HG03175 (cell line): ENCODE results near the gene UMODL1.
"Not testable (repeated sequence)": the region's sequence is repeated elsewhere in the genome, so short reads cannot be mapped to it uniquely, and the experiment has no call there.

Experiments used
- ATAC-seq: cut with Tn5 transposase; IDR thresholded peaks from one replicate; pipeline ENCODE4 v1.9.1; 2021; ENCODE audit warnings: mild to moderate bottlenecking, moderate library complexity; ENCODE audit not compliant: unreplicated experiment

UMODL1 gene

GRCh38 chr21:42077685-42078238 lies 6.6 kb downstream of the UMODL1 start:
- ATAC-seq, result peak; percentile 92

DNA sequence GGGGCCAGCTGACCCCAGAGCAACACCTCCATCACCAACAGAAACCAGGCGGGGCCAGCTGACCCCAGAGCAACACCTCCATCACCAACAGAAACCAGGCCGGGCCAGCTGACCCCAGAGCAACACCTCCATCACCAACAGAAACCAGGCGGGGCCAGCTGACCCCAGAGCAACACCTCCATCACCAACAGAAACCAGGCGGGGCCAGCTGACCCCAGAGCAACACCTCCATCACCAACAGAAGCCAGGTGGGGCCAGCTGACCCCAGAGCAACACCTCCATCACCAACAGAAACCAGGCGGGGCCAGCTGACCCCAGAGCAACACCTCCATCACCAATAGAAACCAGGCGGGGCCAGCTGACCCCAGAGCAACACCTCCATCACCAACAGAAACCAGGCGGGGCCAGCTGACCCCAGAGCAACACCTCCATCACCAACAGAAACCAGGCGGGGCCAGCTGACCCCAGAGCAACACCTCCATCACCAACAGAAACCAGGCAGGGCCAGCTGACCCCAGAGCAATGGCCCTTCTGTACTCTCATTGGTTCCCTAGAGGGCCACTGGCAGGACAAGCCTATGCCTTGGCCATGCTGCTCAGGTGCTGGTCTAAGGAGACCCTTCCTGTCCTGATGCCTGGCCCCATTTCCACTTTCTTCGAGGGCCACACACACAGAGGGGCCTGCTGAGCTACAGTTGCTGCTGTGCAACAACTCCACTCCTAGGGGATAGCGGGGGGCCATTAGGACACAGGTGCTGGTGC lies 7.3 kb downstream of the UMODL1 start:
- ATAC-seq, result not testable (repeated sequence)

GRCh38 chr21:42079008-42079938 lies 8.2 kb downstream of the UMODL1 start:
- no peak for ATAC-seq

DNA sequence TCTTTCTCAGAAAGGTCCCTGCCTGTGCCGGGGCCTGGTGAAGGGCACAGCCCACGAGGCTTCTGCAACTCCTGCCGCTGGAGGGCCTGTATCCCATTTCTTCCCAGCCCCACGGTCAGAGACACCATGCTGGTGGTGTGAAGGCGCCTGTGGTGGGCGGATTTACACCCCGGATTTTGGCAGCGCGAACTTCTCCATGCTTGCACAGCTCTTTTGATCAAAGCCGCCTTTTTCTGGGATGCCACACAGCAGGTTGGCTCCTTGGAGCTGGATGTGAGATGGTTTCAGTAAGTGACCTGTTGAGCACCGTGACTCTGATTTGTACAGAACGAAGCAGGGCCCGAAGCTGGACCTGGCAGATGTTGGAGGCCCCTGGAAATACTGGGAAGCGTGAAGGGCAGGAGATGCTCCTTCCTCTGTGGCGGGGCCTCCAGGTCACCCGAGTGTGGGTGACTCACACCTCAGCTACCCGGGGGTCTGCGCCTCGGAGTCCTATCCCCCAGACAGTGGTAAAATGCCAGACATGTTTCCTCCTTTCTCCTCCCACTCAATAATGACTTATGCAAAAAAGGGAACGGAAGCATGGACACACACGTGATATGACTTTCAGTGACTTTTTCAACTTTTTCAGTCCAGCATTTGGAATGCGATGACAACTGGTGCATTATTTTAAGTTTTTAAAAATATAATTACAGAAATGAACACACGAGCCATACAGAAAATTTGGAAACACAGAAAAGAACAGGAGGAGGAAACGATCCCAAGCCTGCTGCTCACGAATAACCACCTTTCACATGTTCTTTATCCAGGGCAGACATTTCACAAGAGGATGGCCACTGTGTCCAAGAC lies 9.0 kb downstream of the UMODL1 start:
- ATAC-seq, result no peak

GRCh38 chr21:42080788-42081083 lies 9.6 kb downstream of the UMODL1 start:
- no peak for ATAC-seq

DNA sequence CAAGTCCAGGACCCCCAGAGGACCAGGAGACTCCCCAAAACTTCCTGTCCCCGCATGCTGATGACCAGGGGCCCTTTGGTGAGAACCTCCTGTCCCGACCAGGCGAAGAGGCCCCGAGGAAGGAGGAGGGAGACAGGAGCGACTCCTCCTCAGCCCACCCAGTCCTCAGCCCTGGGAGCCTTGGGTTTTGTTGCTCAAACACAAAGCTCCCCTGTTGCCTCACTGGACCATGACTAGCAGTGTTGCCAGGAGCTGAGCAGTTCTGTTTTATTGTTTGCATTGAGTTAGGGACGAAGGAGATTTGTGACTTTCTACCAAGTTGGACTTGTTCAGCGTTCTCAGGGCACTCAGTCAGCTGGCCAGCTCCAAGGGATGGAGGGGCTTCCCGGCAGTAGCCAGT lies 10.0 kb downstream of the UMODL1 start:
- ATAC-seq, result no peak

DNA sequence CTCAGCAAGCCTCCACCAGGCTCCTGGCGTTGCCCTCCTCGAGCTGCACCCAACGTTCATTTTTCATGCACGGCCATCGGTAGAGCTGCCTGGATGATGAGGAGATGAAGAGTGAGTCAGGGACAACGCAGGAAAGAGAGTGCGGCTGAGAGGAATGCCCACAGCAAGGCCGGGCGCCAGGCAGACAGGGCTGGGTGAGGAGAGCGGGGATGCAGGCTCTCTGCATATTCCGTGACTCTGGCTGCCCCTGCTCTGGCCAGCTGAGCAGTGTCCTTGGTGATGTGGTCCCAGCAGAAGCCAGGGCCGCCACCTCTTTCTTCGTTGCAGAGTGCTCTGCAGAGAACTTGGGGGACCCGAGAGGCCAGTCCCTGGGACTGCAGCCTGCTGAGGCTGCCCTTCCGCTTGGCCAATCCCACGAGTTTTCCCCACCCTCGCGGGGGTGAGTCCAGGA lies 10.8 kb downstream of the UMODL1 start:
- ATAC-seq, result no peak

DNA sequence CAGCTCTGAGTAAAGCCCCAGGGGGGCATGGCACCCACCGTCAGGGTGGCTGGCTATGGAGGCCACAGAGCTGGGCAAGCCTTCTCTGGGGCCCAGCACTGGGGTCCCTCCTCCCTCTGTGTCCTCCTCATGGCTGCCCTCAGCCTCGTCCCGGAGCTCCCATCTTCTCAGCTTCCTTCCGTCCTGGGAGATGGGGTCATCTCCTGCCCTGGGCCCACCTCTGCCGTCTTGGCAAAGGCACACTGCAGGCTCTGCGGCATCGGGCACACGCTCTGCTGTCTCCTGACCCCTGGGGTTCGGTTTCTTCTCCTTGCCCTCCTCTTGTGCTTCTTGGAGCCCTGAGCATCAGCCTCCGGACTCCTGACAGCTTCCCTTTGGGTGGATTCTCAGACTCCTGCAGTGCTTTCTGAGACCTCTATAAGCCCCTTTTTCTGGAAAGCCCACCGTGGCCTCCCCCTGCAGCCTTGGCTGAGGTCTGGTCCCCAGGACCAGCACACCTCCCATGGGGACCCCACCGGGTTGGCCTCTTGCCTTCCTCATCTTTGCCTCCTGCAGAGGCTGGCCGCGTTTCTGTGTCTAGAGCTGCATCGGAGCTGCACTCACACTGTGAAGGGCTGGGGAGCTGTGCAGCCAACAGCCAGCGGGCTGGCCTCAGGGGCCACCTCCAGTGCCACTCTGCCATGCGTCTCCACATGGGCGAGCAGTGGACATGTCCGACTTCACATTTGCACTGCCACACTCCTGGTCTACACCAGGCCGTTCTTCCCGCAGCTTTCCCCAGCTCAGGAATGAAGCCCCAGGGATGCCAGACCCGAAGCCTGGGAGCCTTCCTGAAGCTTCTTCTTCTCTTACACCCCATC lies 11.6 kb downstream of the UMODL1 start:
- no peak for ATAC-seq

- no peak for ATAC-seq
Measured at GRCh38 chr21:42083361-42083690, 12.2 kb downstream of the UMODL1 start.

DNA sequence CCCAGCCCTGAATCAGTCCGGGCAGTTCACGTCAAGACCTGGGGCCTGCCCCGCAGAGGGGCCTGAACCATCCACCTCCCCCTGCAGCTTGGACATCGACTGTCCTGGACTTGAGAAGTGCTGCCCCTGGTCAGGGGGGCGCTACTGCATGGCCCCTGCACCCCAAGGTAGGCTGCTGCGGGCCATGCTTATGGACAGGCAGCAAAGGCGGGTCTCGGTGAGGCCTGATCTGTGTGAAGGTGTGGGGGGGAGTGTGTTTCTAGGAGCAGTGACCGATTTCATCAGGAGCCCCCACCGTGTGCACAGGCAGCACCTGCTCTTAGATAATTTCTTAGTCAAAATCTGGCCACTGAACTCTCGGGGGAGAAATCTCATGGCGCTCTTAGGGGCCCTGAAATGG lies 13.0 kb downstream of the UMODL1 start:
- ATAC-seq, result no peak

GRCh38 chr21:42085246-42086077 lies 14.3 kb downstream of the UMODL1 start:
- no peak for ATAC-seq

GRCh38 chr21:42086969-42087368 lies 15.9 kb downstream of the UMODL1 start:
- no peak for ATAC-seq

GRCh38 chr21:42088148-42088547 lies 17.0 kb downstream of the UMODL1 start:
- no peak for ATAC-seq

DNA sequence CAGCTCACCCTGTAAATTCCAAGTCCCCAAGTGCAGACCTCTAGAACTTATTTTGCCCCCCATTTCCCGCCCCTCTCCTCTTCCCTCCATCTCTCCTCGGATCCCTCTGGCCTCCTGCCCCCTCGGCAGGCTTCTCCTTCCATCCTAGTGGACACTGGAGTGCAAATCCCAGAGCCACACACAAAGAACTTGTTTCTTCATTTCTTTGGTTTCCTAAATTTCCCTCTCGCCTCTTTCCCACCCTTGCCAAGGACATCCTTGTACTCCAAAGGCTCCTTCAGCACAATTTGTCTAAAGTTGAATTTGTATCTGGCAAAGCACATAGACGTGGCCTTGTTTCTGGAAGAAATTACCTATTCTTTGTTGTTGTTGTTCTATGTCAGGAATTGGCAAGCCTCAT lies 17.5 kb downstream of the UMODL1 start:
- ATAC-seq, result no peak

DNA sequence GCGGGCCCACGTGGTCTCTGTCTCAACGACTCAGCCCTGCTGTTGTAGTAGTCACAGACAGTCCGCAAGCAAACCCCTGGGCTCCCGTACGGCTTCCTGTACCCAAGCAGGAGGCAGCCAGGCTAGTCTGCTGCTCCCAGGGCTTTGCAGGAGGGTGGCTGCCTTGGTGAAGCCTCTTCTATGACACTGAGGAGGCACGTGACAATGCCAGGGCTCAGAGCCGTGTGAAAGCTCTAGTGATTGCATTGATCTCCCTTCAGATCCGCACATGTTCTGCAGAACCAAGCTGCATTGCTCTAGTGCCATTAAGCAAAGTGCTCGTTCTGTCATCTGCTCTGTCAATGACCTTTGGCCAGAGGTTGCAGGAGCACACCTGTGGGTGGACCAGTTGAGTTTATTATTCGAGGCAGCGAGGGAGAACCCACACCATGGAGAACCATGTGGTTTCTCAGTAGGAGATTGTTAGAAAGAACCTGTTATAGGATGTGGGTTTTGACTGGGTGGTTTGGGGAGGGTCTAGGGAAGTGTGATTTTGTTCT lies 18.0 kb downstream of the UMODL1 start:
- ATAC-seq, result no peak

- no peak for ATAC-seq
Measured at GRCh38 chr21:42089665-42090310, 18.7 kb downstream of the UMODL1 start.

GRCh38 chr21:42091899-42092508 lies 20.9 kb downstream of the UMODL1 start:
- ATAC-seq, result no peak

- no peak for ATAC-seq
Measured at GRCh38 chr21:42092771-42093170, 21.7 kb downstream of the UMODL1 start.
